H9 (cell line): ENCODE measurements around the gene TENM4. TPM values are rescaled to one million over a fixed set of nuclear protein-coding genes. Genes with fewer than 3 reads are reported as not detected.

Experiments used
- DNase-seq: peaks from one replicate; pipeline ENCODE4 v3.0.0-alpha.2; 2017
- H2AFZ ChIP-seq: one replicate; pipeline ENCODE4 v1.6.1; 2013; ENCODE audit warnings: mild to moderate bottlenecking, low read length, control low read depth, moderate library complexity
- H2AK5ac ChIP-seq: 2 replicates; pipeline ENCODE4 v1.6.1; 2013; ENCODE audit warnings: low read length, control low read depth, mixed read lengths; ENCODE audit not compliant: insufficient read length
- H2BK120ac ChIP-seq: one replicate; pipeline ENCODE4 v1.6.1; 2013; ENCODE audit warnings: low read depth, mild to moderate bottlenecking, low read length, control low read depth, inconsistent platforms; ENCODE audit not compliant: poor library complexity, severe bottlenecking
- H2BK12ac ChIP-seq: 2 replicates; pipeline ENCODE4 v1.6.1; 2013; ENCODE audit warnings: low read length, control low read depth, mixed read lengths, low read depth; ENCODE audit not compliant: insufficient read length
- H2BK15ac ChIP-seq: 2 replicates; pipeline ENCODE4 v1.6.1; 2013; ENCODE audit warnings: low read depth, low read length, control low read depth
- H2BK20ac ChIP-seq: one replicate; pipeline ENCODE4 v1.6.1; 2013; ENCODE audit warnings: low read depth, mild to moderate bottlenecking, low read length, control low read depth, inconsistent platforms; ENCODE audit not compliant: poor library complexity, severe bottlenecking
- H2BK5ac ChIP-seq: 2 replicates; pipeline ENCODE4 v1.6.1; 2013; ENCODE audit warnings: low read length, control low read depth, mixed read lengths; ENCODE audit not compliant: insufficient read length
- H3K14ac ChIP-seq: 2 replicates; pipeline ENCODE4 v1.6.1; 2013; ENCODE audit warnings: low read length, control low read depth; ENCODE audit not compliant: insufficient read depth
- H3K18ac ChIP-seq: 2 replicates; pipeline ENCODE4 v1.6.1; 2013; ENCODE audit warnings: low read depth, mild to moderate bottlenecking, mixed read lengths, low read length, control low read depth; ENCODE audit not compliant: insufficient read length
- H3K23ac ChIP-seq: 2 replicates; pipeline ENCODE4 v1.6.1; 2013; ENCODE audit warnings: low read length, control low read depth, mixed read lengths, low read depth; ENCODE audit not compliant: insufficient read length
- H3K23me2 ChIP-seq: 2 replicates; pipeline ENCODE4 v1.6.1; 2013; ENCODE audit warnings: low read depth, mild to moderate bottlenecking, mixed read lengths, low read length, control low read depth; ENCODE audit not compliant: insufficient read length, poor library complexity, severe bottlenecking
- H3K27ac ChIP-seq: 2 replicates; pipeline ENCODE4 v1.5.1; 2013; ENCODE audit warnings: low read length, control low read depth, mixed read lengths, low read depth; ENCODE audit not compliant: insufficient read length
- H3K27me3 ChIP-seq: 2 replicates; pipeline ENCODE4 v1.6.1; 2013; ENCODE audit warnings: low read length, control low read depth, inconsistent platforms; ENCODE audit not compliant: insufficient read depth
- H3K4ac ChIP-seq: 2 replicates; pipeline ENCODE4 v1.6.1; 2013; ENCODE audit warnings: low read depth, mild to moderate bottlenecking, control low read depth, inconsistent platforms, low read length, moderate library complexity
- H3K4me1 ChIP-seq: 2 replicates; pipeline ENCODE4 v1.6.1; 2013; ENCODE audit warnings: low read length, control low read depth, inconsistent platforms; ENCODE audit not compliant: insufficient read depth
- H3K4me2 ChIP-seq: 2 replicates; pipeline ENCODE4 v1.6.1; 2013; ENCODE audit warnings: low read length, control low read depth, mixed read lengths; ENCODE audit not compliant: insufficient read length, insufficient read depth
- H3K56ac ChIP-seq: 2 replicates; pipeline ENCODE4 v1.6.1; 2013; ENCODE audit warnings: low read depth, mild to moderate bottlenecking, mixed read lengths, low read length, control low read depth; ENCODE audit not compliant: insufficient read length
- H3K79me1 ChIP-seq: 2 replicates; pipeline ENCODE4 v1.6.1; 2013; ENCODE audit warnings: low read depth, mild to moderate bottlenecking, moderate library complexity, low read length, control low read depth, inconsistent platforms; ENCODE audit not compliant: insufficient read depth, poor library complexity, severe bottlenecking
- H3K79me2 ChIP-seq: 2 replicates; pipeline ENCODE4 v1.6.1; 2013; ENCODE audit warnings: low read length, control low read depth, inconsistent platforms; ENCODE audit not compliant: insufficient read depth
- H3K9ac ChIP-seq: 2 replicates; pipeline ENCODE4 v1.6.1; 2013; ENCODE audit warnings: low read length, control low read depth, mixed read lengths; ENCODE audit not compliant: insufficient read length; ENCODE audit errors: extremely low read depth
- H3K9me3 ChIP-seq: one replicate; pipeline ENCODE4 v1.6.1; 2013; ENCODE audit warnings: low read depth, low read length, inconsistent platforms; ENCODE audit not compliant: control insufficient read depth
- H3T11ph ChIP-seq: one replicate; pipeline ENCODE4 v1.6.1; 2013; ENCODE audit warnings: mild to moderate bottlenecking, low read length, control low read depth, inconsistent platforms
- H4K20me1 ChIP-seq: one replicate; pipeline ENCODE4 v1.6.1; 2013; ENCODE audit not compliant: control insufficient read depth, insufficient read length, insufficient read depth
- H4K5ac ChIP-seq: 2 replicates; pipeline ENCODE4 v1.6.1; 2013; ENCODE audit warnings: low read depth, mild to moderate bottlenecking, mixed read lengths, low read length, control low read depth; ENCODE audit not compliant: insufficient read length
- H4K8ac ChIP-seq: replicated peaks from 2 replicates; pipeline ENCODE4 v1.6.1; 2013; ENCODE audit warnings: low read length, control low read depth, mixed read lengths, low read depth; ENCODE audit not compliant: insufficient read length
- H4K91ac ChIP-seq: 2 replicates; pipeline ENCODE4 v1.6.1; 2013; ENCODE audit warnings: low read depth, mild to moderate bottlenecking, moderate library complexity, mixed read lengths, low read length, control low read depth; ENCODE audit not compliant: insufficient read length
- H3K27ac Mint-ChIP-seq, 3 experiments: 2 replicates in 2 of 3; 3 replicates in 1 of 3; pipeline ENCODE4 v1.8.0; 2020 to 2021; ENCODE audit warnings: mixed read lengths in 3 of 3, mild to moderate bottlenecking in 1 of 3, moderate library complexity in 1 of 3
- H3K27me3 Mint-ChIP-seq: 2 replicates; pipeline ENCODE4 v1.8.0; 2021; ENCODE audit warnings: low read depth, mild to moderate bottlenecking, moderate library complexity, mixed read lengths
- H3K36me3 Mint-ChIP-seq, 3 experiments: 2 replicates in 2 of 3; 3 replicates in 1 of 3; pipeline ENCODE4 v1.8.0; 2020 to 2021; ENCODE audit warnings: low read depth in 3 of 3, mixed read lengths in 3 of 3; ENCODE audit not compliant: insufficient read depth in 1 of 3
- H3K4me1 Mint-ChIP-seq, 2 experiments: 2 replicates each; pipeline ENCODE4 v1.8.0; 2020; ENCODE audit warnings: mixed read lengths in 2 of 2
- H3K4me3 Mint-ChIP-seq, 2 experiments: 2 replicates in 1 of 2; 3 replicates in 1 of 2; pipeline ENCODE4 v1.8.0; 2020 to 2021; ENCODE audit warnings: mild to moderate bottlenecking in 2 of 2, mixed read lengths in 2 of 2, moderate library complexity in 1 of 2
- H3K9me3 Mint-ChIP-seq, 2 experiments: 2 replicates in 1 of 2; 3 replicates in 1 of 2; pipeline ENCODE4 v1.8.0; 2020; ENCODE audit warnings: mild to moderate bottlenecking in 2 of 2, mixed read lengths in 2 of 2, moderate library complexity in 1 of 2
- WGBS: extraction: QIAGEN DNeasy Blood & Tissue Kit; methylation state at CpG from one replicate; pipeline ENCODE4 v1.1.7; 2013; ENCODE audit warnings: missing lambda C conversion rate, low lambda C conversion rate, mixed read lengths; ENCODE audit not compliant: insufficient read length; ENCODE audit errors: extremely low coverage; 5-methylcytosine and 5-hydroxymethylcytosine counted together
- total RNA-seq: library from RNA; stranded (reverse); gene quantifications from 2 replicates; pipeline ENCODE4 v1.2.1, GENCODE V29; 2021
- TF ChIP-seq, protein P1 (sequence below): fragments of 200-600 bp; sonication (generic); conservative IDR thresholded peaks from 3 replicates; pipeline ENCODE4 v1.8.0; 2021; ENCODE audit warnings: antibody characterized with exemption, mild to moderate bottlenecking

Gene TENM4
- total RNA-seq, 1 experiment from 2014 or later: 4.6 TPM

DNA sequence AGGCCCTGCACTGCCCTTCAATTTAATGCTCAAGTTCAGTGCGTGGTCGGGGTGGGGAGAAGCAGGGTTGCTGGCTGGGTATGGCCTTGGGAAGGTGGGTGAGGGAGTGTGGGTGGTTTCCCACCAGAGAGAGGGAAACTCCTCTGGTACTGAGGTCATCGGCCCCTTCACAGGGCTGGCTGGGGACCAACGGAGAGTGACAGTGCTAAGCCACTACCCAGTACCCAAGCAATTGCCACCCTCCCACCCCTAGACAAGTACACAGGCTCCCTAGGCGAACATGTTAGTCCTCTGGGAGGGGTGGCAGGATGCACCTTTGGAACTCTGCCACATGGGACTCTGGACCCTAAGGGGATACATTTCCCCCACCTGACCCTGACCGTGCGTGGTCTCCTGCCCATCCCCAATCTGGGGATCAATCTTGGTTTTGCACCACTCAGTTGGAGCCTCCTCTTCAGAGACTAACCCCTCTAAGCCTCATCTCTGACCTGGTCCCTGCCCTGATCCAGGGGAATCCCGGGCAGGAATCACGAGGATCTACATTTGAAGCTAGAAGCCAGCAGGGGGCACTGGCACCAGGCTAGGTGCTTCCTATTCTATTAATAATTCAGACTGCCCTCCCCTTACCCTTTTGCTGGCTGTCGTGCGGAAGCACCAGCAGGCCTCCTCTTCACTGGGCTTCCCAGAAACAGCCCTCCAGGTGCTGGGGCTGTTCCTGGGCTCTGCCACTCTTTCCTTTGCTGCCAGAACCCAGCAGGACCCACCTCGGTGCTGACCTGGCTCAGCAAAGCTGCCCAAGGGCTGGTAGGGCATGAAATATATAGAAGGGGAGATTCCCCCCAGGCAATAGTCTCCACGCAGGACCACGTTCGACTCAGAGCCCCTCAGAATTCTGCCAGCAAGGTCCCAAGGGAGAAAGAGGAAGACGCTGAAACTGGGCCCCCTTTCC lies 377.7 kb downstream of the TENM4 start:
- H3K56ac ChIP-seq: no peak overlapping the region
- DNase-seq: peak; percentile 65
- Mint-ChIP-seq H3K27me3 (peaks cover 8% of the 10 kb centered on the region), H3K4me3 (no peak overlapping the region), H3K27ac (no peak overlapping the region), H3K36me3 (no peaks in the 10 kb centered on the region), H3K4me1 (peaks cover 33 to 38% of the 10 kb centered on the region in 2 experiments), H3K9me3 (no peaks in the 10 kb centered on the region)
- H3T11ph ChIP-seq: no peak overlapping the region
- TF ChIP-seq, protein P1, sequence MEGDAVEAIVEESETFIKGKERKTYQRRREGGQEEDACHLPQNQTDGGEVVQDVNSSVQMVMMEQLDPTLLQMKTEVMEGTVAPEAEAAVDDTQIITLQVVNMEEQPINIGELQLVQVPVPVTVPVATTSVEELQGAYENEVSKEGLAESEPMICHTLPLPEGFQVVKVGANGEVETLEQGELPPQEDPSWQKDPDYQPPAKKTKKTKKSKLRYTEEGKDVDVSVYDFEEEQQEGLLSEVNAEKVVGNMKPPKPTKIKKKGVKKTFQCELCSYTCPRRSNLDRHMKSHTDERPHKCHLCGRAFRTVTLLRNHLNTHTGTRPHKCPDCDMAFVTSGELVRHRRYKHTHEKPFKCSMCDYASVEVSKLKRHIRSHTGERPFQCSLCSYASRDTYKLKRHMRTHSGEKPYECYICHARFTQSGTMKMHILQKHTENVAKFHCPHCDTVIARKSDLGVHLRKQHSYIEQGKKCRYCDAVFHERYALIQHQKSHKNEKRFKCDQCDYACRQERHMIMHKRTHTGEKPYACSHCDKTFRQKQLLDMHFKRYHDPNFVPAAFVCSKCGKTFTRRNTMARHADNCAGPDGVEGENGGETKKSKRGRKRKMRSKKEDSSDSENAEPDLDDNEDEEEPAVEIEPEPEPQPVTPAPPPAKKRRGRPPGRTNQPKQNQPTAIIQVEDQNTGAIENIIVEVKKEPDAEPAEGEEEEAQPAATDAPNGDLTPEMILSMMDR: peak; percentile 69
- H2BK12ac ChIP-seq: no peak overlapping the region
- WGBS: no CpG with 5 or more reads among the region's 16 CpGs
- H4K20me1 ChIP-seq: no peaks in the 10 kb centered on the region
- no peak overlapping the region for H3K18ac ChIP-seq
- no peaks in the 10 kb centered on the region for H3K79me1 ChIP-seq
- H2BK120ac ChIP-seq: no peak overlapping the region
- H3K23ac ChIP-seq: no peak overlapping the region
- no peaks in the 10 kb centered on the region for H3K27me3 ChIP-seq
- no peak overlapping the region for H2BK5ac ChIP-seq
- no peak overlapping the region for H2BK20ac ChIP-seq
- H3K23me2 ChIP-seq: no peaks in the 10 kb centered on the region
- H3K9ac ChIP-seq: no peak overlapping the region
- H2BK15ac ChIP-seq: no peak overlapping the region
- no peak overlapping the region for H2AFZ ChIP-seq
- H4K8ac ChIP-seq: no peak overlapping the region
- H3K27ac ChIP-seq: no peak overlapping the region
- no peak overlapping the region for H4K5ac ChIP-seq
- H3K9me3 ChIP-seq: no peaks in the 10 kb centered on the region
- H3K79me2 ChIP-seq: no peaks in the 10 kb centered on the region
- H3K4me2 ChIP-seq: no peak overlapping the region
- H2AK5ac ChIP-seq: no peak overlapping the region
- no peak overlapping the region; the same call in 1 of the 2 replicates for H3K14ac ChIP-seq
- H3K4ac ChIP-seq: no peak overlapping the region
- H4K91ac ChIP-seq: no peak overlapping the region
- H3K4me1 ChIP-seq: no peaks in the 10 kb centered on the region; the same call in 1 of the 2 replicates
